PC-3 (cell line): ENCODE data around the gene ADAM12.

Experiments
- EZH2 ChIP-seq: fragments of 300-600 bp; sonication (generic); IDR thresholded peaks from one replicate; pipeline ENCODE4 v1.6.1; 2017; ENCODE audit warnings: antibody characterized with exemption, mild to moderate bottlenecking, low read length; ENCODE audit not compliant: unreplicated experiment
- EZH2phosphoT487 ChIP-seq: fragments of 300-600 bp; sonication (generic); IDR thresholded peaks from 2 replicates; pipeline ENCODE4 v1.6.1; 2018; ENCODE audit warnings: mild to moderate bottlenecking, antibody characterized with exemption, low read length, borderline replicate concordance
- TF ChIP-seq, protein P1 (sequence below): fragments of 300-600 bp; sonication (generic); conservative IDR thresholded peaks from 2 replicates; pipeline ENCODE4 v1.5.1; 2017; ENCODE audit warnings: antibody characterized with exemption, low read depth, mild to moderate bottlenecking, low read length

- TF ChIP-seq, protein P1, sequence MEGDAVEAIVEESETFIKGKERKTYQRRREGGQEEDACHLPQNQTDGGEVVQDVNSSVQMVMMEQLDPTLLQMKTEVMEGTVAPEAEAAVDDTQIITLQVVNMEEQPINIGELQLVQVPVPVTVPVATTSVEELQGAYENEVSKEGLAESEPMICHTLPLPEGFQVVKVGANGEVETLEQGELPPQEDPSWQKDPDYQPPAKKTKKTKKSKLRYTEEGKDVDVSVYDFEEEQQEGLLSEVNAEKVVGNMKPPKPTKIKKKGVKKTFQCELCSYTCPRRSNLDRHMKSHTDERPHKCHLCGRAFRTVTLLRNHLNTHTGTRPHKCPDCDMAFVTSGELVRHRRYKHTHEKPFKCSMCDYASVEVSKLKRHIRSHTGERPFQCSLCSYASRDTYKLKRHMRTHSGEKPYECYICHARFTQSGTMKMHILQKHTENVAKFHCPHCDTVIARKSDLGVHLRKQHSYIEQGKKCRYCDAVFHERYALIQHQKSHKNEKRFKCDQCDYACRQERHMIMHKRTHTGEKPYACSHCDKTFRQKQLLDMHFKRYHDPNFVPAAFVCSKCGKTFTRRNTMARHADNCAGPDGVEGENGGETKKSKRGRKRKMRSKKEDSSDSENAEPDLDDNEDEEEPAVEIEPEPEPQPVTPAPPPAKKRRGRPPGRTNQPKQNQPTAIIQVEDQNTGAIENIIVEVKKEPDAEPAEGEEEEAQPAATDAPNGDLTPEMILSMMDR: no peak
- TF ChIP-seq EZH2 (no peak), EZH2phosphoT487 (no peak)
These were observed 226.6 kb downstream of the ADAM12 start for GRCh38 chr10:126161691-126162090.
